ENCODE measurements around the gene TBC1D12. TPM values are rescaled to one million over a fixed set of nuclear protein-coding genes. Genes with fewer than 3 reads are reported as not detected.

Gene TBC1D12
- total RNA-seq, 4 donors from 2014 or later, result 7.4 to 11.4 (median 7.8) TPM

DNA sequence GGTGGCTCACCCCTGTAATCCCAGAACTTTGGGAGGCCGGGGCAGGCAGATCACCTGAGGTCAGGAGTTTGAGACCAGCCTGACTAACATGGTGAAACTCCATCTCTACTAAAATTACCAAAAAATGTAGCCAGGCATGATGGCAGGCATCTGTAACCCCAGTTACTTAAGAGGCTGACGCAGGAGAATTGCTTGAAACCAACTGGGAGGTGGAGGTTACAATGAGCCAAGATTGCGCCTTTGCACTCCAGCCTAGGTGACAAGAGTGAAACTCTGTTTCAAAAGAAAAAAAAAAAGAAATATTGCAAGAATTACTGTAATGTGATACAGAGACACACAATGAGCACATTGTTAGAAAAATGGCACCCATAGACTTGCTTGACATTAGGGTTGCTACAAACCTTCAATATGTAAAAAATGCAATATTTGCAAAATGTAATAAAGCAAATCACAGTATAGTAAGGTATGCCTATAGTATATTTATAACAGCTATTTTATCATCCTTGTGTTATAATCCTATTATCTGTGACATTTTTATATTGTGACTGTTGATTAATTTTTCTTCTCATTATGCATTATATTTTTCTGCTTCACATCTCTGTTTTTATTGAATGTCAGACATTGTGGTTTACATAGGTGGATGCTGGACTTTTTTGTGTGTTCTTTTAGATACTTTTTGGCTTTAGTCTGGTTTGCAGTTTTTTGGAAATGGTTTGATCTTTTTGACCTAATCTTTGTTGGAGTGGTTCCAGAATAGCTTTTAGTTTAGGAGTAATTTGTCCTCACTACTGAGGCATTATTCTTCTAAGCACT lies 87.8 kb downstream of the TBC1D12 start:
- H3K9me3 ChIP-seq, result no peaks in the 10 kb centered on the region
- no peaks in the 10 kb centered on the region for H3K36me3 ChIP-seq
- H3K27ac ChIP-seq, result no peak overlapping the region
- no peak for DNase-seq
- ATAC-seq, result no peak
- H3K27me3 ChIP-seq, result no peaks in the 10 kb centered on the region
- H3K4me1 ChIP-seq, result peaks cover 3 to 10% of the 10 kb centered on the region in 2 donors
- no peak overlapping the region for H3K4me3 ChIP-seq
- intact Hi-C loops (cut with DNase I; ENCODE audit: low total_unique reads) (no loop called here), in situ Hi-C loops (cut with MboI; ENCODE audit: low sequenced_read_pairs in 4 of 4) (no loop called here)
- TF ChIP-seq POLR2A (IDR thresholded peaks at IDR 0.05), result no peak
- TF ChIP-seq, protein P1, sequence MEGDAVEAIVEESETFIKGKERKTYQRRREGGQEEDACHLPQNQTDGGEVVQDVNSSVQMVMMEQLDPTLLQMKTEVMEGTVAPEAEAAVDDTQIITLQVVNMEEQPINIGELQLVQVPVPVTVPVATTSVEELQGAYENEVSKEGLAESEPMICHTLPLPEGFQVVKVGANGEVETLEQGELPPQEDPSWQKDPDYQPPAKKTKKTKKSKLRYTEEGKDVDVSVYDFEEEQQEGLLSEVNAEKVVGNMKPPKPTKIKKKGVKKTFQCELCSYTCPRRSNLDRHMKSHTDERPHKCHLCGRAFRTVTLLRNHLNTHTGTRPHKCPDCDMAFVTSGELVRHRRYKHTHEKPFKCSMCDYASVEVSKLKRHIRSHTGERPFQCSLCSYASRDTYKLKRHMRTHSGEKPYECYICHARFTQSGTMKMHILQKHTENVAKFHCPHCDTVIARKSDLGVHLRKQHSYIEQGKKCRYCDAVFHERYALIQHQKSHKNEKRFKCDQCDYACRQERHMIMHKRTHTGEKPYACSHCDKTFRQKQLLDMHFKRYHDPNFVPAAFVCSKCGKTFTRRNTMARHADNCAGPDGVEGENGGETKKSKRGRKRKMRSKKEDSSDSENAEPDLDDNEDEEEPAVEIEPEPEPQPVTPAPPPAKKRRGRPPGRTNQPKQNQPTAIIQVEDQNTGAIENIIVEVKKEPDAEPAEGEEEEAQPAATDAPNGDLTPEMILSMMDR (IDR thresholded peaks at IDR 0.05 in 4 of 5, conservative IDR thresholded peaks at IDR 0.05 in 1 of 5), result no peak

DNA sequence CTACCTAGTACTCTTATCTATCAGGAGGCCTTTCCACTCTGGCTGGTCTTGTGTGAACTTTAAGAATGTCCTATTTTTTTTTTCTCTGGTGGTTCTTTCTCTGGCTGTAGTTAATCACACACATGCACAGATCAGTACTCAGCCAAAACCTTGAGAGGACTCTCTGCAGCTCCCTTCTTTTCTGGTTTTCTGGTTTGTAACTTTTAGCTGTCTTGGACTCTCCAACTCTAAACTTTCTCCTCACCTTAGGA lies 88.4 kb downstream of the TBC1D12 start:
- Histone ChIP-seq H3K4me1 (peaks cover 3 to 10% of the 10 kb centered on the region in 2 donors), H3K9me3 (no peaks in the 10 kb centered on the region), H3K4me3 (no peak overlapping the region), H3K27ac (no peak overlapping the region), H3K36me3 (no peaks in the 10 kb centered on the region), H3K27me3 (no peaks in the 10 kb centered on the region)
- ATAC-seq (no peak), DNase-seq (no peak)
- intact Hi-C loops (cut with DNase I; ENCODE audit: low total_unique reads) (no loop called here), in situ Hi-C loops (cut with MboI; ENCODE audit: low sequenced_read_pairs in 4 of 4) (no loop called here)
- TF ChIP-seq, protein P1 (IDR thresholded peaks at IDR 0.05 in 4 of 5, conservative IDR thresholded peaks at IDR 0.05 in 1 of 5), result no peak
- no peak for TF ChIP-seq POLR2A (IDR thresholded peaks at IDR 0.05)

DNA sequence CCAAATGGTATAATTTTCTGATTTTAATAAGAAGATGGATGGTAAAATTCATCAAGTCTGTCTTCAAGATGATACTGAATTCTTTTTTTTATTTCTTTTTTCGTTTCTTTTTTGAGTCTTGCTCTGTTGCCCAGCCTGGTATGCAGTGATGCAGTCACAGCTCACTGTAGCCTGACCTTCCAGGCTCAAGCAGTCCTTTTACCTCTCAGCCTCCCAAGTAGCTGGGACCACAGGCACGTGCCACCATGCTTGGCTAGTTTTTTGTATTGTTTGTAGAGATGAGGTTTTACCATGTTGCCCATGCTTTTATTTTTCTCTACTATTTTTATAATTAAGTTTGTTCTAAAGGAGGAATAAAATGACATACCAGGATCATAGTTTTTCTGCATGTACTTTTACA lies 91.1 kb downstream of the TBC1D12 start:
- no peak overlapping the region for H3K27ac ChIP-seq

DNA sequence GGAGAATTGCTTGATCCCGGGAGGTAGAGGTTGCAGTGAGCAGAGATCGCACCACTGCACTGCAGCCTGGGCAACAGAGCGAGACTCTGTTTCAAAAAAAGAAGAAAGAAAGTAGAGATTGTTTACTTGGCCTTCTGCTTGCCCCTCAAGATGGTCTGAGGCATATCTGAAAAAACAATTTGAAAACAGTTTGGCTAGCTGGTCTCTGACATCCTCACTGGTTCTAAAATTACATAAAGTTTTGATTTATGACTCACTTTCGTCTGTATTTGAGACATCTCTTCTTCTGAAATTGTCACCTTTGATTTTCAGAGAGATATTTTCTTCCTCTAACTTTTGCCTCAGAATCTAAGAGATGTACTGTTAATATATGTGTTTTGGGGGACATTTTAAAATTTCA lies 93.7 kb downstream of the TBC1D12 start:
- in situ Hi-C loops (cut with MboI; ENCODE audit: low sequenced_read_pairs in 4 of 4), result no loop called here
- ATAC-seq, result no peak

More for the DNA sequence above, 91.1 kb downstream of the TBC1D12 start:
- no peaks in the 10 kb centered on the region for H3K9me3 ChIP-seq
- no peaks in the 10 kb centered on the region for H3K36me3 ChIP-seq
- in situ Hi-C loops (cut with MboI; ENCODE audit: low sequenced_read_pairs in 4 of 4) (no loop called here), intact Hi-C loops (cut with DNase I; ENCODE audit: low total_unique reads) (no loop called here)
- no peaks in the 10 kb centered on the region for H3K27me3 ChIP-seq
- peaks cover 3 to 16% of the 10 kb centered on the region in 2 donors for H3K4me1 ChIP-seq
- no peak overlapping the region for H3K4me3 ChIP-seq
- DNase-seq, result no peak
- no peak for TF ChIP-seq POLR2A (IDR thresholded peaks at IDR 0.05)
- TF ChIP-seq, protein P1 (IDR thresholded peaks at IDR 0.05 in 4 of 5, conservative IDR thresholded peaks at IDR 0.05 in 1 of 5), result no peak
- ATAC-seq, result no peak

More for the DNA sequence above, 93.7 kb downstream of the TBC1D12 start:
- DNase-seq, result no peak
- Histone ChIP-seq H3K27ac (no peak overlapping the region), H3K4me3 (no peak overlapping the region), H3K36me3 (peaks cover 0 to 6% of the 10 kb centered on the region in 2 donors), H3K4me1 (peaks cover 0 to 6% of the 10 kb centered on the region in 2 donors), H3K27me3 (no peaks in the 10 kb centered on the region), H3K9me3 (no peaks in the 10 kb centered on the region)
- TF ChIP-seq, protein P1 (IDR thresholded peaks at IDR 0.05 in 4 of 5, conservative IDR thresholded peaks at IDR 0.05 in 1 of 5), result no peak
- TF ChIP-seq POLR2A (IDR thresholded peaks at IDR 0.05), result no peak
- intact Hi-C loops (cut with DNase I; ENCODE audit: low total_unique reads), result no loop called here

Data from gastrocnemius medialis (tissue), 4 donors.